Activated T-cell treated with anti-CD3 and anti-CD28 coated beads for 24 hours (primary cell): ENCODE results near the gene KANSL3.
A peak's percentile ranks its signal among the peaks of the same experiment; 100 is the strongest.
"Not testable (repeated sequence)": the region's sequence is repeated elsewhere in the genome, so short reads cannot be mapped to it uniquely, and the experiment has no call there.

Source experiments
- DNase-seq: peaks from one replicate; pipeline ENCODE4 v3.0.0-alpha.2; 2020; ENCODE audit warnings: low read depth

The KANSL3 gene

DNA sequence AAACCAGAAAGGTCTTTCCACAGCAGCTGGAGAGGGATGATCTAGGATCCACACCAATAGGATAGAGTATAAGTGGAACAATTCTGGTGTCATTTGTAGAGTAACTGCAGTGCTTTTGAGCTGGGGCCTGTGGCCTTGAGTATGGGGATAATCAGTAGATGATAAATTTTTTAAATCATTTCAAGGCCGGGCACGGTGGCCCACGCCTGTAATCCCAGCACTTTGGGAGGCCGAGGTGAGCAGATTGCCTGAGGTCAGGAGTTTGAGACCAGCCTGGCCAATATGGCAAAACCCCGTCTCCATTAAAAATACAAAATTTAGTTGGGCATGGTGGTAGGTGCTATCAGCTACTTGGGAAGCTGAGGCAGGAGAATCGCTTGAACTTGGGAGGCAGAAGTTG lies 80.7 kb downstream of the KANSL3 start:
- not testable (repeated sequence) for DNase-seq

DNA sequence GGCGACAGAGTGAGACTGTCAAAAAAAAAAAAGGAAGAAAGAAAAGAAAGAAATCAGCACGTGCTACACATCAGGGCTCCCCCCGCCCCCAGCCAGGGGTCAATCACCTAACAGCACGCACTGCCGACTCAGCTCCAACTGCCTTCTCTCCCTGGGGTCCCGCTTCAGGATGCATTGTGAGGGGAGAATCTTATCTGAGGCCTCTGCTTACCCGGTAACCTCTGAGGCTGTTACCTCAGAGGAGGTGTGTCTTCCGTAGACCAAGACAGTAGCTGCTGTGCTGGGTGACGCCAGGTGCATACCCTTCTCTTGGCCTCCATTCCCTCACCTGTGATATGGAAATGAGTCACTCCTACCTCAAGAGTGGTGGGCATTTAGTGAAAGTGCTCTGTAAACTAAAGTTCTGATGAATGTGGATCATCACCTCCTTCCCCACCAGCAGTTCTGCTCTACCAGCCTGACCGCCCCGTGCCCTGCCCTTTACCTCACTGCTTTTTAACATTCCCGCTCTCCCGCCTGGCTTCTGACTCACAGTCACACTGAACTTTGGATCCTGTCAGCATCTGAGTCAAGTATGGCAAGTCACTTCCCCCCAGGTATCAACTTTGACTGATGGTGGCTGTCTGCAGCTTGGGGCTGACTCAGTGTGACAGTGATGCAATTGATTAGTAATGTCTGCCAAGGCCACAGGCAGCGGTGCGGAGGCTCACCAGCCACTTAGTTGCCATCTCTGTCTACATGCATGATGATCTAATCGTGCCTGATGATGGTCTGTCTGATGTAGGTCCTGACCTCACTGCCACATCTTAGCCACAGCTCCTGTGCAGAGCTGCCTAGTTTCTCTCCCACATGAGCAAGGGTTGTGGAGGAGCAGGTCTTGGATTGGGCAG lies 81.4 kb downstream of the KANSL3 start:
- peak; percentile 50 for DNase-seq

DNA sequence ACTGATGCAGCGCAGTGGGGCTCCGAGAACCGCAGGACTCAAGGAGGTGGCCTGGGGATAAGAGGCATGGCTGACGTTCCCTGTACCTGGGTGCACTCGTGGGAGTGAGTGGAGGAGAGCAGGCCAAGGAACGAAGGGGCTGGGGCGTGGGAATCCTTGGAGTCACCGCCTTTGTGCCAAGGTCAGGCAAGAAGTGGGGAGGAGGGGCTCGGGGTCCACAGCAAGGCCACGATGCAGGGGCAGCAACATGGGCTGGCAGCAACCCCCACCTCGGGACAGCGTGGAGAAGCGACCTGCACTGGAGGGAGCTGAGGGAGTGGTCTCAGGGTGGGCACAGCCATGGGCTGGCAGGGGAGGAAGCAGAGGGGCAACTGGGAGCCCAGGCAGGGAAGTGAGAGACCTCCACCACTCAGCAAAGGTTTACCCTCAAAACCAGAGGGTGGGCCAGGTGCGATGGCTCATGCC lies 82.9 kb downstream of the KANSL3 start:
- no peak for DNase-seq

GRCh38 chr2:96554293-96555145 lies 83.6 kb downstream of the KANSL3 start:
- peak; percentile 58 for DNase-seq

DNA sequence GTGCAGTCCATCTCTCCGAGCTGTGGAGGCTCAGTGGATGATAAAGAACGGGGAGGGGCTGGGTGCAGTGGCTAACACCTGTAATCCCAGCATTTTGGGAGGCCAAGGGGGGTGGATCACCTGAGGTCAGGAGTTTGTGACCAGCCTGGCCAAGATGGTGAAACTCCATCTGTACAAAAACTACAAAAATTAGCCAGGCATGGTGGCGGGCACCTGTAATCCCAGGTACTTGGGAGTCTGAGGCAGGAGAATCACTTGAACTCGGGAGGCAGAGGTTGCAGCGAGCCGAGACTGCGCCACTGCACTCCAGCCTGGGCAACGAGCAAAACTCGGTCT lies 84.2 kb downstream of the KANSL3 start:
- DNase-seq, result not testable (repeated sequence)

GRCh38 chr2:96553176-96553956 lies 84.7 kb downstream of the KANSL3 start:
- DNase-seq, result no peak

DNA sequence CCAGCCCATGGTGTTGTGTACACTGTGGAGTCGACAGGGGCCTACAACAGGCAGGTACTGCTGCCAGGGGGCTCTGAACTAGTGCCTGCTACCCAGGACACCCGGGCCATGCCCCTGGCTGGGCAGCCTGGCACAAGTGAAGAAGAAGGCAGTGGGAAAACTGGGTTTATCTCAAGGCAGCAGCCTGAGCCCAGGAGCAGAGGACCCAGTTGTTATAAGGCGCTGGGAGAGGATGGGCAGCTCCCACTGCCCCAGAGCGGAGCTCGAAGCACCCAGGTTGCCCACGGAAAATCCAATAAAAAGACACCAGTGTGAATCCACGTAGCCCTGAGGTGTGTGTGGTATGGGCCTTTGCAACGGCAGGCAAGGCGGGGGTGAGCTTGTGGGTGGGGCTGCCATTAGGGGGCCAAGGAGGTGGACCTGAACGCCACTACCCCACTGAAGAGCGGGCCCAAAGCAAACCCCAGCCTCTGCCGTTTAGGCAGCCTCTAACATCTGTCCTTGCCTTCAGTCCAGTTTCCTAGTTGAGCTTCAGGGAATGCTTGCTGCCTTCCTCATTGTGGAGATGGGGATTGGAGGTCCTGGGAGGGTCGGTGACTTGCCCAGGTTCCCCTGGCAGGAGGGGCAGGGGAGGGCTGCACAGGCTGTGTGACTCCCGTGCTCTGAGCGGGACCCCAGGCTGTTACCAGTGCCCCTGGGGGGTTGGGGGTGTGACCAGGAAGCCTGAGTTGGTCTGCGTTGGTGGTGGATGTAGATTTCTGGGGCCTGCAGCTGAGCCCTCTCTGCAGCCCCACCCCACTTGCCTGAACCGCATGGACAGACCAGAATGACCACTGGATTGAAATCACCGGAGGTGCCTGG lies 85.6 kb downstream of the KANSL3 start:
- no peak for DNase-seq

- no peak for DNase-seq
Observed at GRCh38 chr2:96551605-96552314, 86.4 kb downstream of the KANSL3 start.

GRCh38 chr2:96550787-96551604 lies 87.1 kb downstream of the KANSL3 start:
- no peak for DNase-seq

DNA sequence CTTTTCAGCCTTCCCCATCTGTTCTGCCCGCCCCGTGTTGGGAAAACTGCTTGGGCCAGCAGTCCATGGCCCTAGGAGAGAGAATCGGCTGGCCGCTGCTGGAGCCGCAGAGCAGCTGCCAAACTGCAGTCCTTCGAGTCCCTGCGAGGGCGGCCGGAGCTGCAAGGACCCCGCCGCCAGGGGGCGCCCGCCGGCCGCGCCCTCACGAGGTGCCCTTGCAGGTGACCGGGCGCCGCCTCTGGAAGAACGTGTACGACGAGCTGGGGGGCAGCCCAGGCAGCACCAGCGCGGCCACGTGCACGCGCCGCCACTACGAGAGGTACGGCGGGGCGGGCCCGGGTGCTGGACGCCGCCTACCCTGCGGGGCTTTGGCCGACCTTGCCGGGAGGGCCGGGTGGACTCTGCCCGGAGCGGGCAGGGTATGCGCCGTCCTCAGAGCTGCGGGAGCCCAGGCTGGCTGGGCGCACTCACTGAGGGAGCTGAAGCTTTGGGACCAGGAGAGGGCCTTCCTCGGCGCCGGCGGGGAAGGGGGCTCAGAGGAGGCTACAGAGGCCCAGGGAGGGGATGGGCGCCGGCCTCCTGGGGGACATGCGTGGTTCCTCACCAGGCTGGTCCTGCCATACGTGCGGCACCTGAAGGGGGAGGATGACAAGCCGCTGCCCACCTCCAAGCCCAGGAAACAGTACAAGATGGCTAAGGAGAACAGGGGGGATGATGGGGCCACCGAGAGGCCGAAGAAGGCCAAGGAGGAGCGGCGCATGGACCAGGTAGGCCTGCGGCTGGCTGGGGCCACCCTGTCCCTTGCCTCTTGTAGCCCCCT lies 87.9 kb downstream of the KANSL3 start:
- no peak for DNase-seq

GRCh38 chr2:96549466-96549785 lies 88.7 kb downstream of the KANSL3 start:
- no peak for DNase-seq

- no peak for DNase-seq
Observed at GRCh38 chr2:96548558-96549465, 89.3 kb downstream of the KANSL3 start.

- no peak for DNase-seq
Observed at GRCh38 chr2:96547731-96548171, 90.4 kb downstream of the KANSL3 start.

DNA sequence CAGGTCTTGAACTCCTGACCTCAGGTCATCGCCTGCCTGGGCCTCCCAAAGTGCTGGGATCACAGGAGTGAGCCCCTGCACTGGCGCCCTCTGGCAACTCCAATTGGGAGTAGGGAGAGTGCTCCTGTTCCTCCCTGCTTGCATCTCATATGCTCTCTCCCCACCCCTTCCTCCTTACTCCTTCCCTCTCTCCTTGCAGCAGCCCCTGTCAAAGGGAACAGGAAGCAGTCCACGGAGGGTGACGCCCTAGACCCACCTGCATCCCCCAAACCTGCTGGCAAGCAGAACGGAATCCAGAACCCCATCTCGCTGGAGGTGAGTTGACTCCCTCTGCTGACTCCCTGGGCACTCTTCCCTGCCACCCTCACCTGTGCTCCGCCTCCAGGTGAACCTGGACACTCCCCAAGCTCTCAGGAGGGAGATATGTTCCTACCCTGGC lies 90.9 kb downstream of the KANSL3 start:
- no peak for DNase-seq

DNA sequence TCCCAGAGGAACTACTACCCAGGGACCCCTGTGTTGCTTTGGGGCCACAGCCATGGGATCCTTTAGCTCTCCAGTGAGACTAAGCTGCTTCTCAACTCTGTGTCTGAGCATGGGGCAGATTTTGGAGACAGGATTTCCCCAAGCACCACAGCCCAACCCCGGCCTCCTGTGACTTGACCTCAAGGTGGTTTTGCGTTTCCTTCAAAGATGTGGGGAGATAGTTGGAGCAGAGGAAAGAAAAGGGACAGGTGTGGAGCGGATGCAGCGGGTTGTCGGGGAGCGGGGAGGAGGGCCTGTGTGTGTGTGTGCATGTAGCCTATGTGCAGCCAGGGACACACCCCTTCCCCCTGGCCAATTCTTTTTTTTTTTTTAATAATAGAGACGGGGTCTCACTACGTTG lies 91.3 kb downstream of the KANSL3 start:
- no peak for DNase-seq

GRCh38 chr2:96546321-96546720 lies 91.8 kb downstream of the KANSL3 start:
- DNase-seq, result no peak
